GM12891 (cell line): ENCODE measurements around the gene SLX4IP.

Experiments used
- POLR2A ChIP-seq: IDR thresholded peaks from 2 replicates; pipeline ENCODE4 v1.6.1; 2011; ENCODE audit warnings: low read depth, low read length, control low read depth
- TAF1 ChIP-seq: IDR thresholded peaks from 2 replicates; pipeline ENCODE4 v1.6.1; 2011; ENCODE audit warnings: low read depth, low read length, control low read depth

DNA sequence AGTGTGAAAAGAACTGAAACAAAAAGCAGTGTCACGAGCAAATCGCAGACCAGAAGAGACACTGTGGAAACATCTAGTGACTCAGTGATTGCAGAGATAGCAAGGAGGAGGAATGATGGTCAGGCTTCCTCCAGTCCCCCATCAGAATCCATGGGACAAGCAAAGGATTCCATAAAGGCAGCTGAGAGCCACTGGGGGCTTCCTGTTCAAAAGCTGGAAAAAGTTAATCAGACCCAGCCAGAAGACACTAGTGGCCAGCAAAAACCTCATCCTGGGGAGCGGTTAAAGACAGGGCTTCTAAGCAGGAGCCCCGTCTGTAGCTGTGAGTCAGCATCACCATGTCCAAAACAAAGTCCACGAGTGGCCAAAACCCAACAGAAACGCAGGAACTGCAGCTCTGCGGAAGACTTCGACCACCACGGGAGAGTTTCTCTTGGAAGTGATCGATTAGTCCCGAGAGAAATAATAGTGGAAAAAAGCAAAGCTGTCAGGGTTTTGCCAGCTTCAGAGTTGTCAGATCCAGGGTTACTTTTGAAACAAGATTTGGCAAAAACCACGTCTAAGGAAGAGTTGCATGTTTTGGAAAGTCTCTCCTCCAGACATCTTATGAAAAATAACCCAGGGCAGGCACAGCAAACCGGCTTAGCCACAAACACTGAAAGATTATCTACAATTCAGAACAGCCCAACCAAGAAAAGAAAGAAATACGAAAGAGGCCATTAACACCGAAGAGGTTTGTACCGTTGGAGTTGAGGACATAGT is 187.7 kb downstream of the SLX4IP start:
- no peak for TF ChIP-seq POLR2A
- TF ChIP-seq TAF1: no peak
